Activated CD8-positive, alpha-beta memory T cell treated with anti-CD3 and anti-CD28 coated beads, Interleukin-2, amount 50 U/mL, for 1 hour (primary cell): ENCODE data around the gene MAP2K7.

ENCODE experiments used
- DNase-seq: peaks from one replicate; pipeline ENCODE4 v3.0.0-alpha.2; 2020; ENCODE audit errors: extremely low read depth

Gene MAP2K7

GRCh38 chr19:7866399-7867091 lies 37.1 kb upstream of the MAP2K7 start:
- no peak for DNase-seq

- DNase-seq: no peak
These were observed 36.4 kb upstream of the MAP2K7 start for GRCh38 chr19:7867092-7867844.

GRCh38 chr19:7868326-7868670 lies 35.4 kb upstream of the MAP2K7 start:
- DNase-seq: no peak

- no peak for DNase-seq
These were observed 34.8 kb upstream of the MAP2K7 start for GRCh38 chr19:7868671-7869452.

- DNase-seq: no peak
These were observed 34.2 kb upstream of the MAP2K7 start for GRCh38 chr19:7869453-7869909.

- DNase-seq: no peak
These were observed 33.7 kb upstream of the MAP2K7 start for GRCh38 chr19:7869910-7870511.

GRCh38 chr19:7870571-7871436 lies 32.9 kb upstream of the MAP2K7 start:
- no peak for DNase-seq

GRCh38 chr19:7871437-7872305 lies 32.0 kb upstream of the MAP2K7 start:
- DNase-seq: peak; percentile 59

- DNase-seq: no peak
These were observed 31.1 kb upstream of the MAP2K7 start for GRCh38 chr19:7872306-7873204.

GRCh38 chr19:7873304-7874075 lies 30.2 kb upstream of the MAP2K7 start:
- no peak for DNase-seq

GRCh38 chr19:7874076-7874896 lies 29.4 kb upstream of the MAP2K7 start, which contains the start of gene PRR36:
Gene PRR36, minus strand, starts transcription at chr19:7874390. Its CDS starts 701 bp downstream, at chr19:7873689.
- DNase-seq: no peak

GRCh38 chr19:7874897-7875273 lies 28.8 kb upstream of the MAP2K7 start:
- no peak for DNase-seq

GRCh38 chr19:7877249-7877836 lies 26.3 kb upstream of the MAP2K7 start:
- no peak for DNase-seq

- no peak for DNase-seq
These were observed 24.4 kb upstream of the MAP2K7 start for GRCh38 chr19:7879111-7879807.

- no peak for DNase-seq
These were observed 23.8 kb upstream of the MAP2K7 start for GRCh38 chr19:7879836-7880235.

GRCh38 chr19:7881910-7882309 lies 21.8 kb upstream of the MAP2K7 start:
- no peak for DNase-seq
